Hepatocyte (in vitro differentiated cells): Measurements from ENCODE around the gene NKIRAS1.

Source experiments
- EZH2 ChIP-seq: fragments of 200-600 bp; sonication (generic); IDR thresholded peaks from 2 replicates; pipeline ENCODE4 v1.6.1; 2016; ENCODE audit warnings: antibody characterized with exemption, mild to moderate bottlenecking, borderline replicate concordance
- TF ChIP-seq, protein P1 (sequence below): fragments of 200-600 bp; sonication (generic); IDR thresholded peaks from 2 replicates; pipeline ENCODE4 v1.5.1; 2016; ENCODE audit warnings: antibody characterized with exemption, mild to moderate bottlenecking; ENCODE audit not compliant: poor library complexity

DNA sequence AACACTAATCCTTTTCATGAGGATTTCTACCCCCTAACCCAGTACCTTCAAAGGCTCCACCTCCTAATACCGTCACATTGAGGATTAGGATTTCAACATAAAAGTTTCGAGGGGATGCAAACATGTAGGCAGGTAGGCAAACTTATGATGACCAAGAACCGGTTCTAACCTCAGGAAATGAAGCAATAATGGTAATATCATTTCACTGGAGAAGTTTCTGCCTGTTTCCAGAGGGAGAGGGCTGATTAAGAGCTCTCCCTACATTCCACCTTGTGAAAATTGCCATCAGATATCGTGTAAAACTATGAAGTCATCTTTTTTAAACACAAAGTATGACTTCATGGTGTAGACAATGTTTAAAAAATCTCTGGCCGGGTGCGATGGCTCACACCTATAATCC lies 31.6 kb downstream of the NKIRAS1 start:
- TF ChIP-seq, protein P1, sequence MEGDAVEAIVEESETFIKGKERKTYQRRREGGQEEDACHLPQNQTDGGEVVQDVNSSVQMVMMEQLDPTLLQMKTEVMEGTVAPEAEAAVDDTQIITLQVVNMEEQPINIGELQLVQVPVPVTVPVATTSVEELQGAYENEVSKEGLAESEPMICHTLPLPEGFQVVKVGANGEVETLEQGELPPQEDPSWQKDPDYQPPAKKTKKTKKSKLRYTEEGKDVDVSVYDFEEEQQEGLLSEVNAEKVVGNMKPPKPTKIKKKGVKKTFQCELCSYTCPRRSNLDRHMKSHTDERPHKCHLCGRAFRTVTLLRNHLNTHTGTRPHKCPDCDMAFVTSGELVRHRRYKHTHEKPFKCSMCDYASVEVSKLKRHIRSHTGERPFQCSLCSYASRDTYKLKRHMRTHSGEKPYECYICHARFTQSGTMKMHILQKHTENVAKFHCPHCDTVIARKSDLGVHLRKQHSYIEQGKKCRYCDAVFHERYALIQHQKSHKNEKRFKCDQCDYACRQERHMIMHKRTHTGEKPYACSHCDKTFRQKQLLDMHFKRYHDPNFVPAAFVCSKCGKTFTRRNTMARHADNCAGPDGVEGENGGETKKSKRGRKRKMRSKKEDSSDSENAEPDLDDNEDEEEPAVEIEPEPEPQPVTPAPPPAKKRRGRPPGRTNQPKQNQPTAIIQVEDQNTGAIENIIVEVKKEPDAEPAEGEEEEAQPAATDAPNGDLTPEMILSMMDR = no peak
- no peak for TF ChIP-seq EZH2
